CD14-positive monocyte (primary cell): ENCODE results near the gene PLCB1. TPM values are rescaled to one million over a fixed set of nuclear protein-coding genes. Genes with fewer than 3 reads are reported as not detected.

Source experiments
- DNase-seq, 3 donors: peaks; one replicate each; pipeline ENCODE4 v3.0.0-alpha.2; 2011 to 2022
- H2AFZ ChIP-seq: 2 replicates; pipeline ENCODE4 v1.6.0; 2012; ENCODE audit warnings: mild to moderate bottlenecking, low read depth, low read length, inconsistent platforms; ENCODE audit not compliant: insufficient read depth, poor library complexity, severe bottlenecking
- H3K27ac ChIP-seq, 2 donors: 1 replicate in 1 of 2; 2 replicates in 1 of 2; pipeline ENCODE4 v1.5.1; 2012 to 2013; ENCODE audit warnings: low read length in 2 of 2, control low read depth in 1 of 2, inconsistent platforms in 1 of 2, low read depth in 1 of 2, mild to moderate bottlenecking in 1 of 2
- H3K27me3 ChIP-seq, 2 donors: one replicate each; pipeline versions ENCODE4 v1.6.0 to v1.6.1; 2011 to 2013; ENCODE audit warnings: low read length in 2 of 2; ENCODE audit not compliant: control insufficient read depth in 2 of 2, insufficient read depth in 2 of 2
- H3K36me3 ChIP-seq, 2 donors: replicated peaks in 1 of 2; 1 replicate in 1 of 2; 2 replicates in 1 of 2; pipeline versions ENCODE4 v1.5.1 to v1.6.1; 2012 to 2013; ENCODE audit warnings: low read length in 2 of 2, control low read depth in 1 of 2, inconsistent platforms in 1 of 2, mild to moderate bottlenecking in 1 of 2; ENCODE audit not compliant: insufficient read depth in 2 of 2, control insufficient read depth in 1 of 2
- H3K4me1 ChIP-seq, 2 donors: 1 replicate in 1 of 2; 2 replicates in 1 of 2; pipeline versions ENCODE4 v1.5.1 to v1.6.1; 2012 to 2013; ENCODE audit warnings: low read length in 2 of 2, control low read depth in 1 of 2, inconsistent platforms in 1 of 2, mild to moderate bottlenecking in 1 of 2, moderate library complexity in 1 of 2; ENCODE audit not compliant: insufficient read depth in 2 of 2, control insufficient read depth in 1 of 2
- H3K4me2 ChIP-seq: replicated peaks from 2 replicates; pipeline ENCODE3; 2012; ENCODE audit warnings: low read length, moderate library complexity, mild to moderate bottlenecking; ENCODE audit not compliant: poor library complexity, severe bottlenecking; ENCODE audit errors: extremely low read depth
- H3K4me3 ChIP-seq, 3 experiments: fragments of 200-600 bp in 1 of 3; sonication (generic) in 1 of 3; replicated peaks in 1 of 3; 1 replicate in 2 of 3; 2 replicates in 1 of 3; pipeline ENCODE4 v1.5.1; 2011 to 2013; ENCODE audit warnings: low read length in 3 of 3, mild to moderate bottlenecking in 3 of 3, control low read depth in 2 of 3, low read depth in 2 of 3, inconsistent platforms in 1 of 3, moderate library complexity in 1 of 3
- H3K79me2 ChIP-seq: 2 replicates; pipeline ENCODE4 v1.6.0; 2012; ENCODE audit warnings: mild to moderate bottlenecking, control low read depth, inconsistent platforms, low read length, moderate library complexity; ENCODE audit not compliant: insufficient read depth
- H3K9ac ChIP-seq: 2 replicates; pipeline ENCODE4 v1.6.0; 2017; ENCODE audit warnings: low read length, mild to moderate bottlenecking; ENCODE audit not compliant: insufficient read depth, poor library complexity, severe bottlenecking
- H3K9me3 ChIP-seq, 2 donors: replicated peaks in 1 of 2; 1 replicate in 1 of 2; 2 replicates in 1 of 2; pipeline versions ENCODE4 v1.5.1 to v1.6.1; 2012 to 2013; ENCODE audit warnings: low read length in 2 of 2, control low read depth in 1 of 2; ENCODE audit not compliant: control insufficient read depth in 1 of 2, insufficient read depth in 1 of 2
- H4K20me1 ChIP-seq: 2 replicates; pipeline ENCODE4 v1.6.0; 2012; ENCODE audit warnings: mild to moderate bottlenecking, low read length, control low read depth, moderate library complexity; ENCODE audit not compliant: insufficient read depth
- H3K27ac Mint-ChIP-seq, 7 donors: one replicate each; pipeline ENCODE4 v1.8.0; 2020; ENCODE audit warnings: mild to moderate bottlenecking in 7 of 7, mixed read lengths in 7 of 7, moderate library complexity in 6 of 7, inconsistent platforms in 2 of 7
- H3K27me3 Mint-ChIP-seq, 3 donors: one replicate each; pipeline ENCODE4 v1.8.0; 2021 to 2022; ENCODE audit warnings: low read depth in 3 of 3, mild to moderate bottlenecking in 3 of 3, mixed read lengths in 3 of 3, moderate library complexity in 3 of 3, inconsistent platforms in 1 of 3
- H3K36me3 Mint-ChIP-seq, 2 donors: one replicate each; pipeline ENCODE4 v1.8.0; 2020; ENCODE audit warnings: mixed read lengths in 2 of 2, inconsistent platforms in 1 of 2, mild to moderate bottlenecking in 1 of 2
- H3K4me1 Mint-ChIP-seq: one replicate; pipeline ENCODE4 v1.8.0; 2020; ENCODE audit warnings: mild to moderate bottlenecking, mixed read lengths
- H3K4me3 Mint-ChIP-seq, 2 donors: one replicate each; pipeline ENCODE4 v1.8.0; 2020; ENCODE audit warnings: mild to moderate bottlenecking in 2 of 2, mixed read lengths in 2 of 2, moderate library complexity in 1 of 2
- H3K9me3 Mint-ChIP-seq, 7 donors: one replicate each; pipeline ENCODE4 v1.8.0; 2020 to 2022; ENCODE audit warnings: mixed read lengths in 7 of 7, mild to moderate bottlenecking in 6 of 7, moderate library complexity in 6 of 7, inconsistent platforms in 2 of 7
- WGBS: methylation state at CpG from one replicate; pipeline ENCODE4 v1.1.5; 2013; ENCODE audit warnings: missing lambda C conversion rate; ENCODE audit not compliant: insufficient coverage; 5-methylcytosine and 5-hydroxymethylcytosine counted together
- intact Hi-C, 2 donors: fragments of 100-400 bp; cut with micrococcal nuclease; formaldehyde crosslinking; loops; one replicate each; pipeline versions ENCODE4 v1.15.0 to v1.15.1; 2023
- polyA plus RNA-seq, 3 donors: library from polyadenylated mRNA; depleted of rRNA in 1 of 3; unstranded in 2 of 3; stranded (reverse) in 1 of 3; fragments of 300-500 nt in 2 of 3; fragments of >200 nt in 1 of 3; fragmentation: Illumina TruSeq in 2 of 3; gene quantifications; 1 replicate in 2 of 3; 2 replicates in 1 of 3; pipeline ENCODE4 v1.2.3, GENCODE V29; 2012 to 2021
- TF ChIP-seq, protein P1 (sequence below): fragments of 200-600 bp; IDR thresholded peaks from one replicate; pipeline ENCODE4 v1.8.0; 2022; ENCODE audit warnings: antibody characterized with exemption, mild to moderate bottlenecking

The PLCB1 gene
- polyA plus RNA-seq, 3 donors = 8.6 to 16.4 (median 13.2) TPM

DNA sequence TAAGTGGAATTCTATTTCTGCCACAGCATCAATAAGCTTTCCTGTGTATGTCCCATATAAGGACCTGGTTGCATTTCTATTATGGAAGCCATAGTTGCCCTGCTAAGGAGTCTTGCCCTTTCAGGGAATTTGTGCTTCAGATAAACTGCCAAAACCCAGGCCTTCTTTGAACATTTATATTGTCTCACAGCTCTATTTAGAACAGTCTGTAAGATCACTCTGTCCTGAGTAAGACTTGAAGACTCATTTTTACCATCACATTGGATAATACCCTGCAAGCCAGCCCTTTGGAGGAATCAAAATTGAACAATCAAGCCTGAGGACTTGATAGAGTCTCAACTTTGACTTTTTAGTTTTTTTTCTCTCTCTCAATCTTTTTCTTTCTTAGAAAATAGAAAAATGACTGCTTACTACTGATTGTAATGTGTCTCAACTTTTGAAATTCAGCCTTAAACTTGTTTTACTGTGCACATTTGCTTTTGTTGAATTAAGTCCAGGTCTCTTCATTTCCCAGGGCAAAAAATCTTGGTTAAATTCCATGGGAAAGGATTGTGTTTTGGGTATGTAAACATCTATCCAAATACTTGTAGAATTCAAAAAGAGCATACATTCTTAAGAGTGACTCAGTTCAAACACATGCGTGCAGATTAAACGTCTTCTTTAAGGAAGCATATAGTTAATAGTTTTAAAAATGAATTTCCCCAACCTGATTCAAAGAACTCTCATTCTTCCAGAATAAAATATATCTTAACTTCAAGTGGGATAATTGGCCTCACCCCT lies 91.2 kb downstream of the PLCB1 start:
- TF ChIP-seq, protein P1, sequence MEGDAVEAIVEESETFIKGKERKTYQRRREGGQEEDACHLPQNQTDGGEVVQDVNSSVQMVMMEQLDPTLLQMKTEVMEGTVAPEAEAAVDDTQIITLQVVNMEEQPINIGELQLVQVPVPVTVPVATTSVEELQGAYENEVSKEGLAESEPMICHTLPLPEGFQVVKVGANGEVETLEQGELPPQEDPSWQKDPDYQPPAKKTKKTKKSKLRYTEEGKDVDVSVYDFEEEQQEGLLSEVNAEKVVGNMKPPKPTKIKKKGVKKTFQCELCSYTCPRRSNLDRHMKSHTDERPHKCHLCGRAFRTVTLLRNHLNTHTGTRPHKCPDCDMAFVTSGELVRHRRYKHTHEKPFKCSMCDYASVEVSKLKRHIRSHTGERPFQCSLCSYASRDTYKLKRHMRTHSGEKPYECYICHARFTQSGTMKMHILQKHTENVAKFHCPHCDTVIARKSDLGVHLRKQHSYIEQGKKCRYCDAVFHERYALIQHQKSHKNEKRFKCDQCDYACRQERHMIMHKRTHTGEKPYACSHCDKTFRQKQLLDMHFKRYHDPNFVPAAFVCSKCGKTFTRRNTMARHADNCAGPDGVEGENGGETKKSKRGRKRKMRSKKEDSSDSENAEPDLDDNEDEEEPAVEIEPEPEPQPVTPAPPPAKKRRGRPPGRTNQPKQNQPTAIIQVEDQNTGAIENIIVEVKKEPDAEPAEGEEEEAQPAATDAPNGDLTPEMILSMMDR = no peak
- Histone ChIP-seq H4K20me1 (peaks cover 28% of the 10 kb centered on the region), H3K4me1 (no peaks in the 10 kb centered on the region), H3K4me3 (no peak overlapping the region), H3K36me3 (no peaks in the 10 kb centered on the region), H3K27ac (no peak overlapping the region), H3K9me3 (no peaks in the 10 kb centered on the region), H2AFZ (no peak overlapping the region), H3K4me2 (no peak overlapping the region), H3K9ac (no peak overlapping the region), H3K79me2 (no peaks in the 10 kb centered on the region), H3K27me3 (no peaks in the 10 kb centered on the region)
- WGBS = no CpG with 5 or more reads among the region's 2 CpGs
- Mint-ChIP-seq H3K9me3 (peaks cover 0 to 2% (median 0%) of the 10 kb centered on the region in 7 donors), H3K4me1 (peaks cover 19% of the 10 kb centered on the region), H3K27me3 (no peaks in the 10 kb centered on the region), H3K27ac (no peak overlapping the region), H3K36me3 (peaks cover 2% of the 10 kb centered on the region in 2 donors), H3K4me3 (no peak overlapping the region)
- intact Hi-C loops = no loop called here
- DNase-seq = no peak

DNA sequence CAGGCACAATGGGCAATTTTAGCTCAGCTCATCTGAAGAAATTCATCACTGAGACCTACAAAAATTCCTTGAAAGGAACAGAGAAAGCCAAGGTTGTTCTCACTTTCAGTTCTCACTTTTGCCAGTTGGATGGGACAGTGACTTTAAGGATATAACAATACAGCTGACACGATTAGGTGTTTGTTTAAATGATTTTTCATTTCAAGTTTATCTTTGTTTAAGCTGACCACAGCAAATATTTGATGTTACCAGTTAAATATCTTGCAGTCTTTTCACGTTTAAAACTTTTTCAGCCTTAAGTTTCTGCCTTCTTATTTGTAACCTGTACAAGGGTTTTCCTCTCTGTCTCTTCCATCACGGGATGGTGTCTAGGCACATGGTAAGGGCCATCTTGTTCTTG lies 93.6 kb downstream of the PLCB1 start:
- H3K4me1 ChIP-seq = no peaks in the 10 kb centered on the region
- no peaks in the 10 kb centered on the region for H3K27me3 ChIP-seq
- peaks cover 17% of the 10 kb centered on the region for H4K20me1 ChIP-seq
- TF ChIP-seq, protein P1 = no peak
- peaks cover 0 to 2% (median 0%) of the 10 kb centered on the region in 7 donors for H3K9me3 Mint-ChIP-seq
- intact Hi-C loops = no loop called here
- no peak overlapping the region for H3K4me3 Mint-ChIP-seq
- H3K79me2 ChIP-seq = no peaks in the 10 kb centered on the region
- no peaks in the 10 kb centered on the region for H3K27me3 Mint-ChIP-seq
- H3K9me3 ChIP-seq = no peaks in the 10 kb centered on the region
- H3K4me1 Mint-ChIP-seq = peaks cover 20% of the 10 kb centered on the region
- WGBS = no CpG with 5 or more reads among the region's 3 CpGs
- no peak overlapping the region for H3K27ac ChIP-seq
- H3K27ac Mint-ChIP-seq = peak overlapping the region in 1 of 7 donors; percentile 24
- no peak overlapping the region for H3K4me2 ChIP-seq
- H3K36me3 Mint-ChIP-seq = peaks cover 2 to 4% of the 10 kb centered on the region in 2 donors
- no peak for DNase-seq
- no peak overlapping the region for H2AFZ ChIP-seq
- no peak overlapping the region for H3K9ac ChIP-seq
- no peaks in the 10 kb centered on the region for H3K36me3 ChIP-seq
- no peak overlapping the region for H3K4me3 ChIP-seq
